Right lobe of liver (tissue), 6 donors: Measurements from ENCODE around the gene TMEM41A. TPM values are rescaled to one million over a fixed set of nuclear protein-coding genes. Genes with fewer than 3 reads are reported as not detected.

Experiments used
- ATAC-seq, 4 donors: fragments of 200-7000 bp; cut with Tn5 transposase; one replicate each; pipeline ENCODE4 v1.9.1; 2020; ENCODE audit warnings: mild to moderate bottlenecking in 4 of 4, moderate library complexity in 4 of 4
- DNase-seq, 3 donors: peaks; one replicate each; pipeline ENCODE4 v3.0.0-alpha.2; 2020
- H3K27ac ChIP-seq, 3 donors: fragments of 200-600 bp; one replicate each; pipeline ENCODE4 v1.8.0; 2022
- H3K27me3 ChIP-seq, 2 donors: fragments of 200-600 bp; one replicate each; pipeline ENCODE4 v1.8.0; 2022
- H3K36me3 ChIP-seq, 4 donors: fragments of 200-600 bp; sonication (generic) in 1 of 4; one replicate each; pipeline versions ENCODE4 v1.5.1 to v1.8.0; 2017 to 2022; ENCODE audit warnings: control low read depth in 1 of 4
- H3K4me1 ChIP-seq, 4 donors: fragments of 200-600 bp; sonication (generic) in 1 of 4; one replicate each; pipeline versions ENCODE4 v1.5.1 to v1.8.0; 2017 to 2022; ENCODE audit warnings: control low read depth in 1 of 4
- H3K4me3 ChIP-seq, 3 donors: fragments of 200-600 bp; one replicate each; pipeline ENCODE4 v1.8.0; 2022
- H3K9me3 ChIP-seq, 4 donors: fragments of 200-600 bp; sonication (generic) in 1 of 4; one replicate each; pipeline versions ENCODE4 v1.5.1 to v1.8.0; 2017 to 2022; ENCODE audit warnings: control low read depth in 1 of 4
- CTCF ChIP-seq, 4 donors: fragments of 200-600 bp in 3 of 4; fragments of 450-650 bp in 1 of 4; IDR thresholded peaks; one replicate each; pipeline versions ENCODE4 v1.5.1 to v1.8.0; 2016 to 2022; ENCODE audit warnings: antibody characterized with exemption in 4 of 4, mild to moderate bottlenecking in 2 of 4
- POLR2A ChIP-seq: fragments of 450-650 bp; IDR thresholded peaks from one replicate; pipeline ENCODE4 v1.6.1; 2017; ENCODE audit warnings: antibody characterized with exemption, mild to moderate bottlenecking
- WGBS: methylation state at CpG from one replicate; pipeline ENCODE4 v1.1.6; 2018; ENCODE audit warnings: low coverage, low lambda C conversion rate; ENCODE audit not compliant: insufficient coverage; ENCODE audit errors: missing lambda C conversion rate; 5-methylcytosine and 5-hydroxymethylcytosine counted together
- intact Hi-C, 2 donors: fragments of 100-400 bp; cut with DNase I; formaldehyde crosslinking; loops; one replicate each; pipeline versions ENCODE4 v1.11.2 to v1.14.1; 2022
- total RNA-seq, 6 experiments: library from RNA; depleted of rRNA in 2 of 6; stranded (reverse); fragments of >200 nt in 2 of 6; fragmentation: NEBNext Ultra II Directional in 3 of 6; extraction: Animal tissue kit (Norgen Biotek cat#: 25700) in 3 of 6; gene quantifications; one replicate each; pipeline versions ENCODE4 v1.1.0 to v1.2.4, GENCODE V29; 2016 to 2023
- donor health status: DM: no; HTN: yes; CAD: no.
- donor health status: DM: no; HTN: no; CAD: no.
- donor health status: DM: no; HTN: no; CAD: no.
- donor health status: DM: no; HTN: yes; CAD: no.
- donor health status: DM: no; HTN: yes; CAD: no.

Gene TMEM41A
- total RNA-seq, 6 experiments from 2014 or later: 11.6 to 21.9 (median 13.4) TPM

GRCh38 chr3:185444329-185444728 is 54.5 kb downstream of the TMEM41A start:
- Histone ChIP-seq H3K4me3 (no peak overlapping the region), H3K27ac (no peak overlapping the region), H3K36me3 (peaks cover 0 to 14% (median 2%) of the 10 kb centered on the region in 4 donors), H3K4me1 (no peaks in the 10 kb centered on the region), H3K9me3 (no peaks in the 10 kb centered on the region), H3K27me3 (no peaks in the 10 kb centered on the region)
- ATAC-seq (no peak), DNase-seq (no peak)
- TF ChIP-seq POLR2A: no peak
- no peak for TF ChIP-seq CTCF (IDR thresholded peaks at IDR 0.05)
- intact Hi-C loops: no loop called here
- 100% methylated on average over 2 of the region's 2 CpGs for WGBS

GRCh38 chr3:185442031-185442430 is 56.8 kb downstream of the TMEM41A start:
- intact Hi-C loops: no loop called here
- TF ChIP-seq POLR2A (no peak), CTCF (IDR thresholded peaks at IDR 0.05) (no peak)
- ATAC-seq (no peak), DNase-seq (no peak)
- WGBS: 97% methylated on average over 5 of the region's 6 CpGs
- Histone ChIP-seq H3K9me3 (no peaks in the 10 kb centered on the region), H3K4me1 (no peaks in the 10 kb centered on the region), H3K27ac (no peak overlapping the region), H3K4me3 (no peak overlapping the region), H3K36me3 (peaks cover 0 to 17% (median 3%) of the 10 kb centered on the region in 4 donors), H3K27me3 (no peaks in the 10 kb centered on the region)

- Histone ChIP-seq H3K27me3 (no peaks in the 10 kb centered on the region), H3K4me3 (no peak overlapping the region), H3K27ac (no peak overlapping the region), H3K36me3 (peaks cover 0 to 17% (median 3%) of the 10 kb centered on the region in 4 donors), H3K4me1 (no peaks in the 10 kb centered on the region), H3K9me3 (no peaks in the 10 kb centered on the region)
- TF ChIP-seq POLR2A: no peak
- 88% methylated on average over 7 of the region's 7 CpGs for WGBS
- intact Hi-C loops: no loop called here
- DNase-seq: no peak
- ATAC-seq: no peak
Observed at GRCh38 chr3:185439745-185440466, 58.9 kb downstream of the TMEM41A start.

Other genes with a start within 250 kb of the TMEM41A start
- 100 to 1,000 TPM; 138 to 322 (median 216) TPM for gene EHHADH, start 245.0 kb downstream of the TMEM41A start, total RNA-seq
- 10 to 100 TPM; 14.1 to 30.9 (median 24.1) TPM for gene MAP3K13, start 135.9 kb downstream of the TMEM41A start, total RNA-seq
- gene LIPH, start 53.6 kb upstream of the TMEM41A start, total RNA-seq: 1 to 10 TPM in 2 of 6 experiments, under 1 TPM in 3, not detected in 1; 0.07 to 1.4 (median 0.24) TPM
- 10 to 100 TPM in 4 of 6 experiments, 1 to 10 TPM in 2; 7.8 to 26.8 (median 17.8) TPM for gene SENP2, start 87.3 kb upstream of the TMEM41A start, total RNA-seq